Subcutaneous adipose tissue (tissue), 4 donors: Measurements from ENCODE around the gene GPC6. TPM values are rescaled to one million over a fixed set of nuclear protein-coding genes. Genes with fewer than 3 reads are reported as not detected.

ENCODE experiments used
- total RNA-seq, 4 donors: library from RNA; depleted of rRNA; stranded (reverse); fragments of >200 nt; gene quantifications; one replicate each; pipeline ENCODE4 v1.1.0, GENCODE V29; 2016
- TF ChIP-seq, protein P1 (sequence below): fragments of 450-650 bp; IDR thresholded peaks from one replicate; pipeline ENCODE4 v1.5.1; 2016; ENCODE audit warnings: low read depth, mild to moderate bottlenecking, control low read depth, antibody characterized with exemption, moderate library complexity

GPC6 gene
- total RNA-seq, 4 donors from 2014 or later: 16.2 to 30.6 (median 26.9) TPM

DNA sequence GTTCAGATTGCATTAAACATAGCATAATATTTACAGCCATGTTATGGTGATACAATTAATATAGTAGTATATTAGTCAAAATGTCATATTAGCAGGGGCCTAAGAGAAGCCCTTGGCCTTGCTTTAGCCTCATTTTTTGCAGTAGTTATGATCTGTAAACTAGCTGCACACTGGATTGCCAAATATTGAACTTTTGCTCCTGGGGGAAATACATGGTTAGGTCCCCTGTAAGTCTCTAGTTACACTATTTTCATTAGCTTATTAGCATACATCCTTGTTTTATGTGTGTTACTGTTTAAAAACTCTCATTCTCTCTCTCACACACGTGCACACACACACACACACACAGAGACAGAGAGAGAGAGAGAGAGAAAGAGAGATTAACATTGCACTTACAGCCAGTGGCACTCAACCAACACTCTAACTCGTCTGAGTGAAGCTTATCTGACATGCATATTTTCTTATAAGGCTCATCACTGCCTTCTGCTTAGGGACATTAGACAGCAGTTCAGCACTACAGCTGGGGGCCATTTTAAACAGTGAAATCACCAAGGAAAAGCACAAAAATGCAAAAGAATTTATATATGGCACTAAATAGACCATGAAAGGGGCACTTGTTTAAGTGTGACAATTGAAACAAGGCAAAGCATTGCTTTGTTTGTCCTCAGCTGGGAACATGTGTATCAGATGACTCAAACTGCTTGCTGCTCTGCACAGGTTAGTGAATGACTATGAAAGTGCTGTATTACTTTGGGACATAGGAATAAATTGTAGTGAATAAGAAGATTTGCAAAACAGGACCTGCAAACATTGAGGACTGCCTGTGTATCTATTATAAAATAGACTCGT, 278.7 kb downstream of the GPC6 start:
- TF ChIP-seq, protein P1, sequence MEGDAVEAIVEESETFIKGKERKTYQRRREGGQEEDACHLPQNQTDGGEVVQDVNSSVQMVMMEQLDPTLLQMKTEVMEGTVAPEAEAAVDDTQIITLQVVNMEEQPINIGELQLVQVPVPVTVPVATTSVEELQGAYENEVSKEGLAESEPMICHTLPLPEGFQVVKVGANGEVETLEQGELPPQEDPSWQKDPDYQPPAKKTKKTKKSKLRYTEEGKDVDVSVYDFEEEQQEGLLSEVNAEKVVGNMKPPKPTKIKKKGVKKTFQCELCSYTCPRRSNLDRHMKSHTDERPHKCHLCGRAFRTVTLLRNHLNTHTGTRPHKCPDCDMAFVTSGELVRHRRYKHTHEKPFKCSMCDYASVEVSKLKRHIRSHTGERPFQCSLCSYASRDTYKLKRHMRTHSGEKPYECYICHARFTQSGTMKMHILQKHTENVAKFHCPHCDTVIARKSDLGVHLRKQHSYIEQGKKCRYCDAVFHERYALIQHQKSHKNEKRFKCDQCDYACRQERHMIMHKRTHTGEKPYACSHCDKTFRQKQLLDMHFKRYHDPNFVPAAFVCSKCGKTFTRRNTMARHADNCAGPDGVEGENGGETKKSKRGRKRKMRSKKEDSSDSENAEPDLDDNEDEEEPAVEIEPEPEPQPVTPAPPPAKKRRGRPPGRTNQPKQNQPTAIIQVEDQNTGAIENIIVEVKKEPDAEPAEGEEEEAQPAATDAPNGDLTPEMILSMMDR: no peak

DNA sequence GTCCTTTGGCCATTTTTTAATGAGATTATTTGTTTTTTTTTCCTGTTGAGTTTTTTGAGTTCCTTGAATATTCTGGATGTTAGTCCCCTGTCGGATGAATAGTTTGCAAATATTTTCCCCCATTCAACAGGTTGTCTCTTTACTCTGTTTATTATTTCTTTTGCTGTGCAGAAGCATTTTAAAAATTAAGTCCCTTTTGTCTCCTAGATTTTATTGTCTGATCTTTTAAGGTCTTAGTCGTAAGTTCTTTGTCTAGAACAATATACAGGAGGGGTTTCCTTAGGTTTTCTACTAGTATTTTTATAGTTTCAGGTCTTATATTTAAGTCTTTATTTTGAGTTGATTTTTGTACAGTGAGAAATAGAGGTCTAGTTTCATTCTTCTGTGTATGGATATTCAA, 284.4 kb downstream of the GPC6 start:
- TF ChIP-seq, protein P1: no peak

DNA sequence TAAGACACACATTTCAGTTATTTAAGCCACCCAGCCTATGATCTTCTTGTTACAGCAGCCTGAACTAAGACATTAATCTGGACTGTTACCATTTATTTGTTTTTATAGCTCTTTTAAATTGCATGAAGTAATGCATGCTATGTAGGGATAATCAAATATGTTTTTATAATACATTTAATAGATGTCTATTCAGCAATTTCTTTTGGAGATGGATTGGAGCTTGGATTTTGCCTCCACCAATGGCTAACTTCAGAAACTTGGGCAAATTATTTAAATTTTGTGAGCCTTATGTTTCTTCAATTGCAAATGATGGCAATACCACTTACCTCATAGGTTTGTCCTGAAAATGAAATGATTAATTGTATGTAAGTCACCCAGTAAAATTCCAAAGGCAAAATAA, 288.7 kb downstream of the GPC6 start:
- TF ChIP-seq, protein P1: no peak

DNA sequence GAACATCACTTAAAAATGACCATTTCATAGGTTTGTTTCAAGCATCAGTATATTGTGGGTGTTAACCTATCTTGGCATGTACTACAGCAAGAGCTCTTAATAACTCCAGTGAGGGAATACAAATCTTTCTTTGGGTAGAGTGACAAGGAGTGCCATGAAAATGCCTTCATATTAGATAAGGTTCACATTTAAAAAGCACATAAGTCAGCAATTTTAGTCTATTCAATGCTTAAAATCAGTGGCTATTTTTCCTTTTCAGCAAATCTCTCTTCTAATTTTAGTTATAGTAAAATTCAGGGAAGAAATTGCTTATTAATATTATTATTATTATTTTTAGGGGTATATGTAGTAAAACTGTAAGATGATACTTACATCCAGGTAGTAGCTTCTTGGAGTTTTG, 291.1 kb downstream of the GPC6 start:
- TF ChIP-seq, protein P1: no peak

DNA sequence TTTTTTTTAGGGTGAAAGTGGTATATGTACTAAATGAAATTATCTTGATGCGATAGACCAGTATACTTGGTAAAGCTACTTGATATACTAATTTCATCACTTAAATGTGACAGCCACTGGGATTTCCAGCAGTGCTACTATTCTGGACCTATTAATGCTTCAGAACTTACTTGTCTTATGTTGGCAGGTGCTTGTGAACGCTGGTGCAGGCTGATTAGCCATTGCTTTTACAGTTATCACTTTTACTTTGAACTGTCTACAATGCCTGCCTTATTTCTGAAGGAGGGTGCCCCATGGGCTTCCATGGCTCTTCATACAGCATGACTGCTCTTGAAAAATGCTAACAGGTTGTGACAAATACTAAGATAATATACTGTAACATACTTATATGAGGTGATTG, 294.7 kb downstream of the GPC6 start:
- TF ChIP-seq, protein P1: no peak

DNA sequence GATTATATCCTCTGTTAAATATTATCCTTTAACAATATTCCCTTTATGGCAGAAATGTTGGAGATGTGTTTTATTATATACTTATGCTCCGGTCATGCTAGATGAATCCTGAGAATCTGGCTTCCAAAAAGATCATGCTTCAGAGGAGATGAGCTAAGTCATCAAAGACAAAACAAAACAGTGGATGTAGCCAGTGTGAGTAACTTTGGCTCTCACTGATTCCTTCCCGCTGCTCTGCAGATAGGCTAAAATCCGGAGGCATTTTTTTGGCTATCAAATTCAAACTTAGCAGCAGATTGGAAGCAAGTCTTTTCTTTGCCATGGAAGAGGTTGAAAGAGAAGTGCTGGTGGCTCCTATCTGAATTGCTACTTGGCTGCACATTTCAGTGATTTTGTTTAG, 295.9 kb downstream of the GPC6 start:
- TF ChIP-seq, protein P1: no peak

DNA sequence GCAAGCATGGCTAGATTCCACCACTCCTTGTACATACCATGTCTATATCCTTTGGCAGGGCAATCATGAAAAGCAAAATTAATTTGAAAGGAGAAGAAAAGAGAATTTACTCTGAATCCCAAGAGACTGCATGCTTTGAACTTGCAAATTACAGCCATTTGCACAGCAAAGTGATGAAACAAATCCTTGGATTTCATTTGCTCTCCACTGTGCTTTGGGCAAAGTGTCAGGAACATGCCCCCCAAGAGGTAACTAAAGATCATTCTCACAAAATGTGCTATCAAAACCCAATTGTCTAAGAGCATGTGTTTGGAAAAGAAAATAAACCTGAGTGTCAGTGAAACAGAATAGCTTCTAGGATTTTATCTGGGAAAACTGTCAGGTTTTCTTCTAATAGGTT, 298.5 kb downstream of the GPC6 start:
- TF ChIP-seq, protein P1: no peak
